Eye (tissue), 1 donor: ENCODE measurements around the gene PDZRN3.

ENCODE experiments used
- DNase-seq: peaks from one replicate; pipeline ENCODE4 v3.0.0-alpha.2; 2015

The PDZRN3 gene

DNA sequence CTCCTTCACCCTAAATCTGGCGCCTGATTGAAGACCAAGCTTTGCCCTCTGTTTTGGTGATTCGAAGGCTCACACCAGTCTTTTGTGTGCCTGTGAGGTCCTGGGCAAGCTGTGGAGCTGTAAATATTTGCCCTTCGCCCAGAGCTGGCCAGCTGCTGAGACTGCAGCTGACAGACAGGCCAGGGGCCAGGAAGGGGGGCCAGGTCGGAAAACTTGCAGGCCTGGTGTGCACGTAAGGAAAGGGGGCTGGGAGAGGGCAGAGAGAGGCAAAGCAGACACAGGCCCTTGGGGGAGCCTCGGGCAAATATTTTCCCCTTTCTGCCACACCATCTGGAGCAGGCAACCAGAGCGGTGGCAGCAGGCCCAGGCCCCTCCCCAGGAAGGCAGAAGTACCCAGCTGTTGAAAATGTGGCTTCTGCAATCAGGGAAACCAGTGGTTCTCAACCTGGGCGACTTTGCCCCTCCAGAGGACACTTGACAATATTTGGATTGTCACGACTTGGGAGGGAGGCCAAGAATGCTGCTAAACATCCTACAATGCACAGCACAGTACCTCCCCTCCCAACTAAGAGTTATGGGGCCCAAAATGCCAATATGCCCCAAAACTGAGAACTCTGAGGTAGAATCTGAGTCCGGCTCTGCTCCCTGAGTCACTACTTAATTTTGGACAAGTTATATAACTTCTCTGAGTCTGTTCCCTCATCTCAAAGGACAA lies 2.5 kb downstream of the PDZRN3 start:
- DNase-seq, result peak; percentile 85

- no peak for DNase-seq
Observed at GRCh38 chr3:73621388-73621787, 3.4 kb downstream of the PDZRN3 start.

GRCh38 chr3:73618461-73618860 lies 6.3 kb downstream of the PDZRN3 start:
- DNase-seq, result no peak

- no peak for DNase-seq
Observed at GRCh38 chr3:73616056-73616455, 8.7 kb downstream of the PDZRN3 start.

GRCh38 chr3:73614419-73614818 lies 10.3 kb downstream of the PDZRN3 start:
- DNase-seq, result no peak

GRCh38 chr3:73611176-73611575 lies 13.6 kb downstream of the PDZRN3 start:
- no peak for DNase-seq

- DNase-seq, result no peak
Observed at GRCh38 chr3:73610493-73610892, 14.2 kb downstream of the PDZRN3 start.

DNA sequence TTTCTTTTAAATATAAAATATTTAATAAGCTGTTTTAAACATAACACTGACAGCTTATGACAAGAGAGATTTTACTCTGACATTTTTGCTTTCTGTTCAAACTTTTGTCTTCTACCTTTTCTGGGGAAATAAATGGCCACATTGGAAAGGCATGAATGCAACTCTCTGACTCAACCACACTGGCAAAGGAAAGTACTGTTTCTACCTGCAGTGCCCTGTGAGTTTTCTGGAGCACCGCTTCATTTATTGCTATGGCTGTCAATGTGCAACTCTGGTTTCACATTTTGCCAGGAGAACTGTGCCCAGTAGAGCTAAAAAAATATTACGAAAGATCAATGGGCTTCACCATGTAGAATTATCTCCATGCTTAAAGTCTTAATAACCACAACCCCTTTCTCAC lies 15.1 kb downstream of the PDZRN3 start:
- no peak for DNase-seq

DNA sequence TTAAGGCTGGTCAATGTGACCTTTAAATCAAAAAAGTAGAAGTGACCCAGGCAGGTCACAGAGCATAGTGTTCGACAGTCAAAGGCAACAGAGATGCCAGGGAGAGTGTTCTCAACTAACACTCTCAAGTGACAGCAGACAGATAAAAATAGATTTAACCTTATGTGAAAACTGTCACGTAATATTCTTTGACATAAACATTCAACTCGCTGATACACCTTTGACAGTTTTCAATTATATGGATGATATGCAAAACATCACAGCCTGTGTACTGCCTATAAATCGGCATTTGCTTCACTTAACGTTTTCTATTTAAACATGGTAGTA lies 15.5 kb downstream of the PDZRN3 start:
- DNase-seq, result no peak

DNA sequence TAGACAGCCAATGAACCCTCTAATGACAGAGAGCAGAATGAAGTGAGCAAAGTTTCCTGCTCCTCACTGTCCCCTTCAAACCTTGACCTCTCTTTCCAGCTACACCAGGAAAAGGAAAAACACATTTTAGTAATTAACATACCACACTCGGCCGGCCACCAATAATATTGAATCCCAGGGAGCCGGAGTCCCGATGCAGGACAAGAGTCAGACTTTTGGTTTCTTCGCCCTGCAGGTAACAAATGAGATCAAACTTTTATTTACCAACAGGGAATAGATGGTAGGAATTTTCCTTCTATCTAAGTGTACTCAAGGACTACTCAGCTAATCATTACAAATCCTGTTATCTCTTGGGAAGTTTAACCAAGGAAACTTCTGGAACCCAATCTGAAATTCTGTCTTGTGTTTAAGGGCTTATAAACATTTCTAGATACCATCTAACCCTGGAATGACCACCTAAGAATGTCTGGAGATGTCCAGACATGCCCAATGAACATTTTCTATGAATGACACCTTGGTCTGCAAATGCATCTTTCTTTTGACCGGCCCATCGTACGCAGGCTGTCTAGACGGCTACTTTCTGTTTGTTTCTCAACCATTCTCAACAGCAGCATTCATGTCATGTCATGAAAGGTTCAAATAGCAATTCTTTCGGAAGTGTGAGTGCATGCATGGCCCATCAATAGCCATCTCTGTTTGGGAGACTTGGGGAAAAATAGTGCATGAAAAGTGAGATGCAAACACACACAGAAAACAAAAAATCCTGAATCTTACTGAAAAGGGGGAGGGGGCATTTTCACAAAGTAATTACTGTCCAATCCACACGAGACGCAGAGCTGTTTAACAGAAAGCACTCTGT lies 16.1 kb downstream of the PDZRN3 start:
- no peak for DNase-seq

GRCh38 chr3:73605861-73606260 lies 18.9 kb downstream of the PDZRN3 start:
- DNase-seq, result no peak

DNA sequence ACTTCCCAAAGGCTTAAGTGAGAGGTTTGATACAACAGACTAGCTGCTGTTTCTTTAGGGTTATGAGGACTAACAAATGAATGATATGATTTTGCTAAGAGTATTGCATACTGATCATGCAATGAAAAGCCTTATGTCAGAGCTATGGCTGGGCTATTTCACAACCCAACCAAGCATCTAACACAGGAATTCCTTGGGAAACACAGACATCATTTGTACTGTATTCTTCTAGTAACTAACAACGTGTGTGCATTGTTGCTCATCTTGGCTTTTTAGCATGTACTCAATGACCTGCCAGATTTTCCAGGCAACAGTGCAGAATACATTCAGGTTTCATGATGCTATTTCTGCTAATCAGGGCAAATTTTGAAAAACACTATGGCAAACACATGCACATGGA lies 19.3 kb downstream of the PDZRN3 start:
- peak; percentile 22 for DNase-seq

DNA sequence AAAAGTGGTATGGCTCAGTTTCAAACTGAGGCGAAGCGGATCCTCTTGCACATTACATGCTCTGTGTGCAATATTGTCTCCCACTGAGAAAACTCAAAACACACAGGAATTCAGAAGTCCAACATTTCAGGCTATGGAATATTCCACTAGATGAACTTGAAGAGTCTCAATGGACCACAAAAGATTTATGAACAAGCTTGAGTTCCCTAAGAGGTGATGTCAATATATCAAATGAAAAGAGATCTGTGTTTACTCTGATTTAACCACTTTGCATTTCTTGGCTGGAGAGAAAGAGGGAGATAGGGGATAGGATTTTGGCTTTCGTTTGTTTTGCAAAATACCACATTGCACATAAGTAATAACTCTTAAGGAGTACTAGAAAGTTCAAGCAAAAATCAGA lies 20.3 kb downstream of the PDZRN3 start:
- DNase-seq, result peak; percentile 40

GRCh38 chr3:73603762-73604171 lies 21.0 kb downstream of the PDZRN3 start:
- DNase-seq, result peak; percentile 30

- peak; percentile 44 for DNase-seq
Observed at GRCh38 chr3:73602170-73602569, 22.6 kb downstream of the PDZRN3 start.

DNA sequence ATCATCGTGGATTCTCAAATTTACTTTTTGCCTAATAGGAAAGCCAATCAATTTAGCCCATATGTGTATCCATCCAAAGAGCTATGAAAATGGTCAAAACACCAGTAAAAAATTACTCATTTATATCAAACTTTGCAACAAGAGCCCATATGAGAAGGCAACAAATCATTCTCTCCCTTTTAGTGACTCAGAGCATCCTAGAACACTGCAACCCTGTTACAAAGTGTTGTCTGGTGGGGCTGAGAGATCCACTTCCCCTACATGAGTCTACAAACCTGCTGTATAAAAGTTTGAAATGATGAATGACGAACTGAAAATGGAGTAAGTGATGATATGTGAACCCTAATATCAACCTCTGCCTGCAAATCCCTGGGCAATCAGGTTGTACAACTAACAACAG lies 23.3 kb downstream of the PDZRN3 start:
- no peak for DNase-seq

GRCh38 chr3:73601011-73601410 lies 23.7 kb downstream of the PDZRN3 start:
- DNase-seq, result peak; percentile 36

DNA sequence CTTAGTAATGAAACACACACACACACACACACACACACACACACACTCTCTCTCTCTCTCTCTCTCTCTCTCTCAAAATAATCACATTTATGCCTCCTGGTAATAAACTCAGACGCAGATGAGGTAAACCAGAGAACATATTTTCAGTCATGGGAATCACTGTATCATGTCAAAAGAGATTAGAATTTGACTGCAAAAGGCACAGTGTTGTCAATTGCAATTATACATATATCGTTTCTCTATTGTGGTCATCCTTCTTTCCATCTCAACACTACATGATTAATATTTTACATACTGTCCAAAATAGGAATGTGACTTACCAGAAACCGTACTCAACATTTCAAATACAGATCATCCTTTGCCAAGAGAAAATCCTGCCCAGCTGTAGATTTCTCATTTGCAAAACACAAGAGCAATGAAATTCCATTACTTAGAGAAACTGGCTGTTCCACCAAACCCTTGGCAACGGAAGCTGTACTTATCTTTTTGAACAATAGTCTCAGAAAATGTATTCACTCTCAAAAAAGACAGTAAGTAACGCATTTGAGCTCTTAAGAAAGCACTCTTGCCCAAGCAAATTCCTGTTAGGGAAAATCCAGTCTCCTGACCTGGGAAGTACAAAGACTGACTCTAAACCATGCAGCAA lies 24.3 kb downstream of the PDZRN3 start:
- DNase-seq, result peak; percentile 88

DNA sequence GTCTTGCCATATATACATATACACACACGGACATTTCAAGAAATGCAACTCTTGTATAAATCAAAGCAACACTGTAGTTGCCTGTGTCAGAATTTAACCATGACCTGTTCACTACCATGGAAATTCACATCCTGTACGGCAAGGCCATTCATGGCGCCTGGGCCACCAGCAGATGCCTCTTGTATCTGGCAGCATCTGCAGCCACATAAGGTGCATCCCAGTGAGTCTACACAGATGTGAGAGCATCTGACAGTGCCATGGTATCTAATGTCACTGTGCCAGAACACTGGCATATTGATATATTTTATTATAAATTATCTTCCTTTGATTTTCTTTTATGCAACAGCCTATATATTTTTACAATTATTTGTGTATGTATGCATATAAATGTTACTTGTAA lies 25.1 kb downstream of the PDZRN3 start:
- no peak for DNase-seq

GRCh38 chr3:73597476-73597875 lies 27.3 kb downstream of the PDZRN3 start:
- DNase-seq, result no peak

DNA sequence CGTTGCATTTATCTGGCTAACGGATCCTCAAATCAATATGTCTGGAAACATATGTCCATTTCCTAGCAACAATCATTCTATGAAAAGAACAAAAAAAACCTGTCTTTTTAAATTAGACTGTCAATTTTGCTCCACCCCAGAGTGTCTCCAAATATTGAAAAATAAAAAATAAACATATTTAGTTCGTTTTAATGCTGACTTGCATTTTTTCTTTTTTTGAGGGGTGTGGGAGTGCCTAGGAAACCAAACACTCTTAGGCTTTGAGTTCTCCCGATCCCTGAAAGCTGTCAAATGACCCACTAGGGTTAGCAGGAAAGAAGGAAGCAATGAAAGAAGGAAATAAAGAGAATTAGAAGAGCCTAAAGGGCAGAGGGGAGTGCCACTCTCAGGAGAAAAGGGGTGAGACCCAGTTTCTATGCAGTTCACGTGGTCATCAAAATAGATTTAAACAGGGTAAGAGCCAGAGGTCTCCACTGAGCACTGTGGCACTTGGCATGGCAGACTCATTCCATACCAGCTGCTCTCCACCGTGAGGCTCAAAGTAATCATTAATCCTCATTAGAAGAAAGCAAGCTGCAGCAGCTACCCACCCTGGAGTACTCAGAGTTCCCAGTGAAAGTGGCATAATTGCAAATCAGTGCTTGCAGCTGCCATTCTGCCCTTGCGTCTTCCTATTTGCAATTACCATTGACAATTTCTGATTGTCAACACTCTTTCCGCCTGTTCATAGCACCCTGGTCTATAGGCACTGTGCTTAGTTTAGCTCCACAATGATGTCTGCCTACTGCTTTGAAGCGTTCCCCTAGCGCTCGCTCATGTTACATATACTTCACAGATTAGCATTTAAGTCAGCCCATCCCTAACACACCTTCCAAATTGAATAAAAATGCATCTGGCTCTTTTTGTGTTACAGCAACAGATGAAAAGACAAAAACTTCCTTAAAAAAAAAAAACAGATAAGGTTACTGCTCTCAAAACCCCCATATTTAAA lies 32.3 kb downstream of the PDZRN3 start:
- peak; percentile 45 for DNase-seq

DNA sequence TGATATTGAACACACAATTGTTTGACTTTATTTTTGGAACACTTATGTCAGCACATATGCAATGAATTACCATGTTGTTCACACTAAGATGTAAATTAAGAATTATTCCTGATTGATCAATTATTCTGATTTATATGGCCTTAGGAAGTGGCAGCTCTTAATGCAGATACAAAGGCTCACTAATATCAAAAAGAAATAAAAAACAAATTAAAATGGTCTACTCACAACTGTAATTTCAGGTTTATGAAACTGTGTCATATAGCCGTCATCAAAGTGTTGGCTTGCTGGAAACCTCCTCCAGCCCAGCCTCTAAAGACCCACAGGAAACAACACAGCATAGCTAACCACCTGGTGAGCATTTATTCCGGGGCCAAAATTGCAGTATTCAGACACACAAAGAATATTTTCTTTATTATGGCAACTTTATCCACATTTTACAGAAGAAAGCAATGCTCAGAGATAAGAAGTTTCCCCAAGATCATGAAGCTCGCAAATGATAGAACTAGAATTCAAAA lies 33.4 kb downstream of the PDZRN3 start:
- no peak for DNase-seq
